Measurements from ENCODE around the gene CHPF.

DNA sequence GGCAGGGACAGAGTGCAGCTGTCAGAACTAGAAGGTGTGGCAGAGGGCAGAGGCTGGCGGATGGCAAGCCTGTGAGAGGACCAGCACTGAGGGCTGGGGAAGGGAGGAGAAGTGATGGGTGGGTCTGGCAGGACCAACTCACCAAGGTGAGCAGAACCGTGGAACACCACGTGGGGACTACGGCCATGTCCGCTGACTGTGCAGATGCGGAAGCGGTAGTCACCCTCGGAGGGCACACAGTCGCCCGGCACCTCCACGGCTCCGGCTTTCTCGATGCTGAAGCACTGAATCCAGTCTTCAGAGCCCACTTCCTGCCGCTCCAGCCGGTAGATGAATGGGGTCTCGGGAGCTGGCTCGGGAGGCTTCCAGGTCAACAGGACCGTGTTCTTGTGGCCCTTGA, 23.5 kb upstream of the CHPF start:
- TF ChIP-seq POLR2A (IDR thresholded peaks at IDR 0.05; ENCODE audit: low read length) (no peak), GATA1 (IDR thresholded peaks at IDR 0.05; ENCODE audit: low read depth, low read length) (no peak)

All from erythroblast (primary cell).